PC-9 (cell line): Measurements from ENCODE around the gene C1orf141. TPM values are rescaled to one million over a fixed set of nuclear protein-coding genes. Genes with fewer than 3 reads are reported as not detected.
"Not testable (repeated sequence)": the region's sequence is repeated elsewhere in the genome, so short reads cannot be mapped to it uniquely, and the experiment has no call there.

ENCODE experiments used
- BruUV-seq: library from RNA; stranded (reverse); fragments of 400-500 nt; replicated peaks from 2 replicates; lab custom pipeline; 2021; lab: Mats Ljungman, UMichigan
- CTCF ChIA-PET: fragments of 300-600 bp; sonication (Branson Sonifier 250); formaldehyde crosslinking; loops from one replicate; lab custom pipeline; 2022; ENCODE audit warnings: antibody characterized with exemption; lab: Charles Lee
- POLR2A ChIA-PET: fragments of 300-600 bp; sonication (Branson Sonifier 250); formaldehyde crosslinking; loops from one replicate; lab custom pipeline; 2022; ENCODE audit warnings: antibody characterized with exemption; ENCODE audit not compliant: unreplicated experiment; lab: Charles Lee
- DNase-seq, 2 experiments: peaks; one replicate each; pipeline versions ENCODE4 v3.0.0 to v3.0.0-alpha.2; 2015 to 2022; ENCODE audit warnings: mixed read lengths in 1 of 2
- H2AFZ ChIP-seq: fragments of 200-600 bp; sonication (generic); 2 replicates; pipeline ENCODE4 v1.8.1; 2017; ENCODE audit warnings: antibody characterized with exemption
- H3F3A ChIP-seq: fragments of 200-600 bp; sonication (generic); 2 replicates; pipeline ENCODE4 v1.8.1; 2017; ENCODE audit warnings: antibody characterized with exemption, mild to moderate bottlenecking, low read depth; ENCODE audit not compliant: insufficient read depth
- H3K27ac ChIP-seq: fragments of 200-600 bp; sonication (generic); 2 replicates; pipeline ENCODE4 v1.6.1; 2016; ENCODE audit warnings: mixed run types
- H3K27me3 ChIP-seq: fragments of 200-600 bp; sonication (generic); 2 replicates; pipeline ENCODE4 v1.6.1; 2016; ENCODE audit warnings: low read depth, mixed run types; ENCODE audit not compliant: insufficient read depth
- H3K36me3 ChIP-seq: fragments of 200-600 bp; sonication (generic); 2 replicates; pipeline ENCODE4 v1.6.1; 2016; ENCODE audit warnings: low read depth, mixed run types
- H3K4me1 ChIP-seq: fragments of 200-600 bp; sonication (generic); replicated peaks from 2 replicates; pipeline ENCODE4 v1.6.1; 2016; ENCODE audit warnings: mixed run types; ENCODE audit not compliant: insufficient read depth
- H3K4me2 ChIP-seq: fragments of 200-600 bp; sonication (generic); 2 replicates; pipeline ENCODE4 v1.6.1; 2017; ENCODE audit warnings: mixed run types
- H3K4me3 ChIP-seq: fragments of 200-600 bp; sonication (generic); 2 replicates; pipeline ENCODE4 v1.6.1; 2016; ENCODE audit warnings: mixed run types
- H3K79me2 ChIP-seq: fragments of 200-600 bp; sonication (generic); 2 replicates; pipeline ENCODE4 v1.6.1; 2017; ENCODE audit warnings: low read depth, mixed run types
- H3K9me2 ChIP-seq: fragments of 200-600 bp; sonication (generic); 2 replicates; pipeline ENCODE4 v1.8.1; 2017; ENCODE audit warnings: mild to moderate bottlenecking; ENCODE audit not compliant: insufficient read depth
- H3K9me3 ChIP-seq: fragments of 200-600 bp; sonication (generic); 2 replicates; pipeline ENCODE4 v1.8.1; 2016; ENCODE audit warnings: low read depth; ENCODE audit not compliant: insufficient read depth
- H4K20me1 ChIP-seq: fragments of 200-600 bp; sonication (generic); 2 replicates; pipeline ENCODE4 v1.8.1; 2017; ENCODE audit not compliant: insufficient read depth
- CTCF ChIP-seq: fragments of 200-600 bp; sonication (generic); conservative IDR thresholded peaks from 2 replicates; pipeline ENCODE4 v1.6.1; 2017; ENCODE audit warnings: mixed run types, antibody characterized with exemption, mild to moderate bottlenecking, moderate library complexity
- EZH2 ChIP-seq: fragments of 200-600 bp; sonication (generic); IDR thresholded peaks from 2 replicates; pipeline ENCODE4 v1.8.0; 2017; ENCODE audit warnings: antibody characterized with exemption, low read depth
- intact Hi-C: fragments of 100-400 bp; cut with micrococcal nuclease; formaldehyde crosslinking; loops from one replicate; pipeline ENCODE4 v1.10.0; 2022; ENCODE audit not compliant: unreplicated experiment
- total RNA-seq: library from RNA; stranded (reverse); gene quantifications from 2 replicates; pipeline ENCODE4 v1.2.3, GENCODE V29; 2021

The C1orf141 gene
- total RNA-seq, 1 experiment from 2014 or later = not detected

- BruUV-seq = no TSS peak
- H3K79me2 ChIP-seq = no peaks in the 10 kb centered on the region
- POLR2A ChIA-PET = no interaction called here
- no peaks in the 10 kb centered on the region for H3K36me3 ChIP-seq
- no peaks in the 10 kb centered on the region for H3K4me1 ChIP-seq
- H3K27me3 ChIP-seq = no peaks in the 10 kb centered on the region
- no peak overlapping the region for H3K4me3 ChIP-seq
- H4K20me1 ChIP-seq = no peaks in the 10 kb centered on the region
- no peaks in the 10 kb centered on the region for H3K9me2 ChIP-seq
- intact Hi-C loops = loop anchor here (1.0 to 2.0 kb wide), 2 partner anchors 153 to 384 kb away; no protein-coding TSS in a partner anchor
- H3K4me2 ChIP-seq = 0 out of 2 replicates have a peak overlapping the region, but pooled peaks have one; percentile 4
- H3K27ac ChIP-seq = no peak overlapping the region
- TF ChIP-seq EZH2 (no peak), CTCF (peak; percentile 60)
- DNase-seq = peak; percentile 40 to 45
- peak overlapping the region; percentile 34; the same call in 1 of the 2 replicates for H2AFZ ChIP-seq
- no peaks in the 10 kb centered on the region for H3F3A ChIP-seq
- H3K9me3 ChIP-seq = no peaks in the 10 kb centered on the region
- CTCF ChIA-PET = interaction anchor here (0.6 to 2.0 kb wide), 7 partner anchors 64 to 817 kb away, joined by 3 to 21 read pairs (median 4); no protein-coding TSS in a partner anchor
These were observed 14.5 kb upstream of the C1orf141 start for GRCh38 chr1:67149179-67149770.

- H3K9me2 ChIP-seq = no peaks in the 10 kb centered on the region
- ChIA-PET CTCF (interaction anchor here (0.6 to 2.0 kb wide), 3 partner anchors 153 to 817 kb away, joined by 3 to 21 read pairs (median 4); no protein-coding TSS in a partner anchor), POLR2A (interaction anchor here (0.6 kb wide), 1 partner anchor 63 kb away, joined by 3 read pairs; no protein-coding TSS in a partner anchor)
- no peaks in the 10 kb centered on the region for H3K27me3 ChIP-seq
- no peaks in the 10 kb centered on the region for H3F3A ChIP-seq
- no peaks in the 10 kb centered on the region for H3K36me3 ChIP-seq
- no TSS peak for BruUV-seq
- H3K4me3 ChIP-seq = no peak overlapping the region
- H3K9me3 ChIP-seq = no peaks in the 10 kb centered on the region
- H3K4me2 ChIP-seq = 0 out of 2 replicates have a peak overlapping the region, but pooled peaks have one; percentile 4
- intact Hi-C loops = loop anchor here (1.0 to 2.0 kb wide), 2 partner anchors 152 to 384 kb away; no protein-coding TSS in a partner anchor
- no peak for TF ChIP-seq CTCF
- TF ChIP-seq EZH2 = no peak
- H2AFZ ChIP-seq = peak overlapping the region; percentile 34; the same call in 1 of the 2 replicates
- H3K27ac ChIP-seq = no peak overlapping the region
- DNase-seq = peak; percentile 10 to 55
- no peaks in the 10 kb centered on the region for H3K79me2 ChIP-seq
- H4K20me1 ChIP-seq = no peaks in the 10 kb centered on the region
- no peaks in the 10 kb centered on the region for H3K4me1 ChIP-seq
These were observed 13.9 kb upstream of the C1orf141 start for GRCh38 chr1:67148516-67149178.

GRCh38 chr1:67147973-67148372 is 13.2 kb upstream of the C1orf141 start:
- not testable (repeated sequence) for H3F3A ChIP-seq, H3K4me2 ChIP-seq, H3K9me3 ChIP-seq, BruUV-seq, H3K79me2 ChIP-seq, H3K27ac ChIP-seq, H3K9me2 ChIP-seq, DNase-seq, H4K20me1 ChIP-seq, H3K4me1 ChIP-seq, H3K4me3 ChIP-seq, H3K36me3 ChIP-seq, H3K27me3 ChIP-seq, H2AFZ ChIP-seq
- CTCF ChIA-PET = interaction anchor here (2.0 kb wide), 1 partner anchor 152 kb away, joined by 21 read pairs; no protein-coding TSS in a partner anchor
- intact Hi-C loops = loop anchor here (2.0 kb wide), 1 partner anchor 383 kb away; no protein-coding TSS in a partner anchor
- POLR2A ChIA-PET = interaction anchor here (0.6 kb wide), 1 partner anchor 63 kb away, joined by 3 read pairs; no protein-coding TSS in a partner anchor
